Epithelial cell of prostate (primary cell): ENCODE measurements around the gene HIPK4.
"Not testable (repeated sequence)": the region's sequence is repeated elsewhere in the genome, so short reads cannot be mapped to it uniquely, and the experiment has no call there.

Experiments used
- DNase-seq: peaks from one replicate; pipeline ENCODE4 v3.0.0-alpha.2; 2011; ENCODE audit warnings: low read depth, low spot score
- H3K27ac ChIP-seq: fragments of 450-650 bp; 2 replicates; pipeline ENCODE4 v1.5.1; 2017; ENCODE audit warnings: mild to moderate bottlenecking

HIPK4 gene

DNA sequence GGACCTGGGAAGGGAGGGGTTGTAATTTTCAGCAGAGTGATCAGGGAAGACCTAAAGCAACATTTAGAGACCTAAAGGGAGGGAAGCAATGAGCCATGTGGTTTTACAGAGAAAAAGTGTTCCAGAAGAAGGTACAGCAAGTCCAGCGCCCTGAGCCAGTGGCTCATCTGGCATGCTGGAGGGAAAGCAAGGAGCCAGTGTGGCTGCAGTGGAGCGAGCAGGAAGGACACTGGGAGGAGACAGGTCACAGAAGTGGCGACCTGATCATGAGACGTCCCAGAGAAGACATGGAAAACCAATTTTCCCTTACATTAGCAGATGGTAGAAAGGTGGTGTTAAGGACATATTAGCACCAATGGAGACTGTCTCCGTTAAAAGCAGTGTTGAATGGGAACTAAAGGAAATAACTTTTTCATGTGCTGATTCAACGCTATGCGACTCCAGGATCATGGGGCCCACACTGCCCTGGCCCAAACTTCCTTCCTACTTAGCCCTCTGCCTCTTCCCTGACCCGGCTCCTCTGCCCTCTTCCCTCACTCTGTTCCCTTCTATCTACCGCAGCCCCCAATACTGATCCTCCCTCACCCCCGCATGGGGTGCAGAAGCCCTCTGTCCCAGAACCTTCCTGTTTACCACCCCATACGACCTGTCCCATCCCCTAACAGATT is 47.2 kb downstream of the HIPK4 start:
- no peak for DNase-seq

GRCh38 chr19:40341601-40342482 is 48.1 kb downstream of the HIPK4 start:
- H3K27ac ChIP-seq = peak overlapping the region; percentile 74
- no peak for DNase-seq

More for the DNA sequence above, 47.2 kb downstream of the HIPK4 start:
- peak overlapping the region; percentile 74 for H3K27ac ChIP-seq

GRCh38 chr19:40339018-40339728 is 50.8 kb downstream of the HIPK4 start:
- DNase-seq = no peak
- H3K27ac ChIP-seq = no peak overlapping the region

DNA sequence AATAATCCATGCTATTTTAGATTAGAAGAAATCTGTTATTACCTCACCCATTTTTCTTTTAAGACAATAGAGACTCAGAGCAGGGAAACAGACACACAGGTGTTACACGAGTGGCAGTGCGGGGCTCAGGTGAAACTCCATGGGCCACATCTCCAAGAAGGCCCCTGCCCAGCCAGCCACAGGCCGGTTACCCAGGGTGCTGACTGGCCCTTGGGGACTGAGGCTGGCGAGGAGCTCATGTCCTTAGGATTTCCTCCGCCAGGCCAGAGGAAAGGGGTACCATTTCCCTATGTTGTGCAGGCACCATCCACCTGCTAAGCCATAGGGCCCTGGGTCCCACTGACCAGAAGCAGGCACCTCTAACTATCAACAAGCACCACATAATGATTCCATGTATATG is 52.4 kb downstream of the HIPK4 start:
- no peak for DNase-seq
- no peak overlapping the region for H3K27ac ChIP-seq

DNA sequence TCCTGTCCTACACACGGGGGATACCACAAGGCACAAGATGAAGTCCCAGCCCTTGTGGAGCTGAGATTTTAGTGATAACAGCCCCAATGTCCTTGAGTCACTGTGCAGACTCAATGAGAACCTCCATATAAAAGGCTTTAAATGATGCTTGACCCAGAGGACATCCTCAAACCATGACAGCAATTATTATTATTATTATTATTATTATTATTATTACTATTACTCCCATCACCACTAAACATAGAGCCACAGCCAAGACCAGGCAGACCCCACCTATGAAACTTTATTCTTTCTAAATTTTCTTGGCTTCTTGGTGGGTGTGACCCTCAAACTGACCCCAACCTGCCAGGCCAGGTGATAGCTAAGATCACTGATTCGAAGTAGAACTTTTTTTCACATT is 52.9 kb downstream of the HIPK4 start:
- no peak overlapping the region for H3K27ac ChIP-seq
- no peak for DNase-seq

GRCh38 chr19:40336601-40336900 is 53.4 kb downstream of the HIPK4 start:
- no peak overlapping the region for H3K27ac ChIP-seq
- DNase-seq = no peak

DNA sequence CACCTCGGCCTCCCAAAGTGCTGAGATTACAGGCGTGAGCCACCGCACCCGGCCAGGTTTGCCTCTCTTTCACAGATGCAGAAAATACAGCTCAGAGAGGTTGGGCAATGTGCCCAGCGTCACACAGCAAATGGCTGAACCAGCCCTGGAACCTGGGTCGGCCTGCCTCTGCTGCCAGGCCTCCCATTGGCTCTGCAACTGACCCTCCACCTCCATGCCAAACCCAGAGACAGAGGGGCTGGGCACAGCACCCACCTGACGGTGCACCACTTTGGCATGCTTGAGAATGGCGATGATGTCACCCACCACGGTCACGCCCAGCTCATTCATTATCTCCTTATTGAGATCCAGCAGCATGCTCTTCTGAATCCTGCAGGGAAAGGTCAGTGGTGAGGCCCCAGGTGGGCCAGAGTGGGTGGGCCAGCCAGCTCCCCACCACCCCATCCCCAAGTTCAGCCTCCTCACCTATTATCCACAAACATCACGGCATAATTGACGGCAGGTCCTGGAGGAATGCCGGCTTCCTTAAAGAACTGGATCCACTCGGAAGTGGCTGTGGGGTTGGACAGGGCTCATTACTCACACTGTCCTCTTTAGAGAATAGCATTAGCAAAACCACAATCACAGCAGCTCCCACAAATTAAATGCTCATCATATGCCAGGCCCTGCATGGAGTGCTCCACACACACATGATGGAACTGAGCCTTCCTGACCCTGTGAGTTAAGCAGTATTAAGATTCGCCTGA is 54.0 kb downstream of the HIPK4 start:
- H3K27ac ChIP-seq = no peak overlapping the region
- no peak for DNase-seq

DNA sequence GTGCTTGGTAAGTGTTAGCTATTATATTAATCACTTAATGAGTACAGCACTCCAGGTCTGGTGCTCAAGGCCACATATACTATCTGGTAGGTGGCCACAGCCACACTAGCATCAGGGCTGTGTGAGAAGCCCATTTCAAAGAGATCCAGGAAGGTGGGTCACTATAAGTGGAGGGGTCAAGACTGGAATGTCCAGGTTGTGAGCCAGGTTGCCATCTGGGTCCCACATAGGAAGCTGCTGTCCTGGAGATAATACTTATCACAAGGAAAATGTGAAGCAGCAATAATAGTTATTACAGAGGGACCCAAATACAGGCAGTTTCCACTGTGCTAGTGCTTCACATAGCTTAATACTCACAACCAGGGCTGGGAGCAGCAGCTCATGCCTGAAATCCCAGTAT is 54.9 kb downstream of the HIPK4 start:
- no peak for DNase-seq
- H3K27ac ChIP-seq = no peak overlapping the region

- H3K27ac ChIP-seq, DNase-seq: not testable (repeated sequence)
Observed at GRCh38 chr19:40333083-40333482, 56.9 kb downstream of the HIPK4 start.

DNA sequence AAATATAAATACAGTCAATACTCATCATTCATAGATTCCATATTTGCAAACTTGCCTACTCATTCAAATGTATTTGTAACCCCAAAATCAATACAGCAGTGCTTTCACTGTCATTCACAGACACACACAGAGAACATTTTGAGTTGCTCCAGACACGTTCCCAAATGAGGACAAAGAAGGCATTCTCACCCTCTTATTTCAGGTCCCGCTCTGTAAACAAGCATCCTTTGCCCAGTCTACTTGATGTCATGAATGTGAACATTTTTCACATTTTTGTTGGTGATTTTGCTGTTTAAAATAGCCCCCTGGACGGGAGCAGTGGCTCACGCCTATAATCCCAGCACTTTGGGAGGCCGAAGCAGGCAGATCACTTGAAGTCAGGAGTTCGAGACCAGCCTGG is 57.3 kb downstream of the HIPK4 start:
- H3K27ac ChIP-seq = no peak overlapping the region

GRCh38 chr19:40331052-40331451 is 58.9 kb downstream of the HIPK4 start:
- peak overlapping the region; percentile 60 for H3K27ac ChIP-seq
- DNase-seq = peak; percentile 60

More for the DNA sequence above, 57.3 kb downstream of the HIPK4 start:
- no peak for DNase-seq
